Thyroid gland (tissue), 4 donors: ENCODE data around the gene RAB11FIP4.

ENCODE experiments used
- POLR2A ChIP-seq, 2 donors: fragments of 450-650 bp; IDR thresholded peaks; one replicate each; pipeline ENCODE4 v1.6.1; 2017; ENCODE audit warnings: antibody characterized with exemption in 2 of 2, mild to moderate bottlenecking in 2 of 2, moderate library complexity in 1 of 2
- TF ChIP-seq, protein P1 (sequence below), 6 experiments: fragments of 200-600 bp in 3 of 6; fragments of 450-650 bp in 3 of 6; sonication (generic) in 3 of 6; IDR thresholded peaks; one replicate each; pipeline ENCODE4 v1.5.1; 2016 to 2019; ENCODE audit warnings: antibody characterized with exemption in 6 of 6, mild to moderate bottlenecking in 2 of 6, inconsistent platforms in 1 of 6, moderate library complexity in 1 of 6

DNA sequence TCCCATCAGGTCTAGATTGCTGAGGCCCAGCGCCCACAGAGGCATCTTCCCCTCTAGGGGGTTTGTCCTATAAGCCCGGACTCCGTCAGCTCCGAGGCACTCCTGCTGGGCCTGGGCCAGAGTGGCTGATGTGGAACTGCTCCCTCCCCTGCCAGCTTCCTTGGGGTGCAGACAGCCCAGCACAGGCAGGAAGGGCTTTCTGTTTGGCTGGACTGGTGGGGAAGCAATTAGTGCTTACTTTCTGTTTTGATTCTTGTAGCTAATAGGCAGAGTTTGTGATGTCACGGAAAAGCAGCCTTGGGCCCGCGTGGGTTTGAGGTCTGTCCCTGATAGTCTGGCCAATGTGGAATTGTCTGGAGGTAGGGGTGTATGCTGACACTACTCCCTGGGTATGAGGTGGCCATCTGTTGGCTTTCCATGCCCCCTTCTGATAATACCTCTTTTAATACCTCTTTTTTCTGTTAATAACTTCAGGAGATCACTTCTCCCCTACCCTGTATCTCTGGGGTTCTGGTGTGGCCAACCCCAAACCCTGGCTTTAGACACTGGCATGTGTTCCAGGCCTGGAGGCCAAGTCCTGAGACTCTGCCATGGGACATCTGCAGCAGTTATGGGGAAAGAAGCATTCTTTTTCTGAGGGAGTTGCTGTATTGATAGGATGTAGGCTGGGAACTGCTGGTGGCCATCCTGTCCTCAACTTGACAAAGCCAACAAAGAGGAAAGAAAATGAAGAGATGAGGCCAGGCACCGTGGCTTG is 190.9 kb downstream of the RAB11FIP4 start:
- TF ChIP-seq, protein P1, sequence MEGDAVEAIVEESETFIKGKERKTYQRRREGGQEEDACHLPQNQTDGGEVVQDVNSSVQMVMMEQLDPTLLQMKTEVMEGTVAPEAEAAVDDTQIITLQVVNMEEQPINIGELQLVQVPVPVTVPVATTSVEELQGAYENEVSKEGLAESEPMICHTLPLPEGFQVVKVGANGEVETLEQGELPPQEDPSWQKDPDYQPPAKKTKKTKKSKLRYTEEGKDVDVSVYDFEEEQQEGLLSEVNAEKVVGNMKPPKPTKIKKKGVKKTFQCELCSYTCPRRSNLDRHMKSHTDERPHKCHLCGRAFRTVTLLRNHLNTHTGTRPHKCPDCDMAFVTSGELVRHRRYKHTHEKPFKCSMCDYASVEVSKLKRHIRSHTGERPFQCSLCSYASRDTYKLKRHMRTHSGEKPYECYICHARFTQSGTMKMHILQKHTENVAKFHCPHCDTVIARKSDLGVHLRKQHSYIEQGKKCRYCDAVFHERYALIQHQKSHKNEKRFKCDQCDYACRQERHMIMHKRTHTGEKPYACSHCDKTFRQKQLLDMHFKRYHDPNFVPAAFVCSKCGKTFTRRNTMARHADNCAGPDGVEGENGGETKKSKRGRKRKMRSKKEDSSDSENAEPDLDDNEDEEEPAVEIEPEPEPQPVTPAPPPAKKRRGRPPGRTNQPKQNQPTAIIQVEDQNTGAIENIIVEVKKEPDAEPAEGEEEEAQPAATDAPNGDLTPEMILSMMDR (IDR thresholded peaks at IDR 0.05) = no peak
- TF ChIP-seq POLR2A (IDR thresholded peaks at IDR 0.05) = no peak
